GM19463 (cell line): Measurements from ENCODE around the gene MYEF2.
A peak's percentile ranks its signal among the peaks of the same experiment; 100 is the strongest.

Experiments used
- ATAC-seq: cut with Tn5 transposase; IDR thresholded peaks from one replicate; pipeline ENCODE4 v1.9.1; 2021; ENCODE audit warnings: mild to moderate bottlenecking, moderate library complexity; ENCODE audit not compliant: unreplicated experiment

The MYEF2 gene

GRCh38 chr15:48089702-48090101, 88.4 kb downstream of the MYEF2 start:
- no peak for ATAC-seq

- ATAC-seq: no peak
Measured at GRCh38 chr15:48087844-48088243, 90.3 kb downstream of the MYEF2 start.

DNA sequence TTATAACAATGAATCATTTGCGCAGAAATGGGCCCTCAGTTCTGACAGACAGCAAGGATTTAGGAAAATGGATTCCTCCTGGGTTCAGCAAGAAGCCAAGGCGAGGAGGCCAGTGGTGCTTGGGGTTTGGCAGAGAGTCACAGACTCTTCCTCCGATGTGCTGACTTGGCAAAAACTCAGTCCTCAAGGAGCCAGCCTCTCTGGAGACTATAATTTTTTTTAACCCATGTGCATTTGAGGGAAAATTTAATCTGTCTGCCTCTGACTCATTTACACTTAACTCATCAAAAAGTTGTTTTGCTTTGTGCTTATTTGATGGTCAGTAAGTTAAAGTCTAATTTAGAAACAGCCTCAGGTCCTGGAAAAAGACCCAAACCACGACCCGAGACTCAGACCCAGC, 91.5 kb downstream of the MYEF2 start:
- ATAC-seq: no peak

- no peak for ATAC-seq
Measured at GRCh38 chr15:48086133-48086532, 92.0 kb downstream of the MYEF2 start.

DNA sequence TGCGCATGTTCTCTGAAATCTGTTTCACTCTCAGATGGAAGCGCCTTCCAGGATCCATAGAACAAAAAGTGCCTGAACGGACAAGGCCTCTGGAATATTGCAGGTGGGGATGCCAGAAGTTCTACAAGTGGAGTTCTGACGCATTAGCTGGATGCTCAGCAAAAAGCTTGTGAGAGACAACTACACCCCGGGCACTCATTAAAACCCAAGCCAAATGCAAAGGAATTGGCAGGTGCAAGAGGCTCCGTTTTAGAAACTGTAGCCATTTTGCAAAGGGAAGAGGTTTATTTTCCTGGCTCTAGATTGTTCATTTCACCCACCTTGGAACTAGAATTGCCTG, 92.5 kb downstream of the MYEF2 start:
- no peak for ATAC-seq

- ATAC-seq: peak; percentile 41
Measured at GRCh38 chr15:48084759-48085590, 93.1 kb downstream of the MYEF2 start.
